ENCODE measurements around the gene MED15. TPM values are rescaled to one million over a fixed set of nuclear protein-coding genes. Genes with fewer than 3 reads are reported as not detected.

The MED15 gene
- total RNA-seq, 1 experiment from 2014 or later, result 59.3 TPM

DNA sequence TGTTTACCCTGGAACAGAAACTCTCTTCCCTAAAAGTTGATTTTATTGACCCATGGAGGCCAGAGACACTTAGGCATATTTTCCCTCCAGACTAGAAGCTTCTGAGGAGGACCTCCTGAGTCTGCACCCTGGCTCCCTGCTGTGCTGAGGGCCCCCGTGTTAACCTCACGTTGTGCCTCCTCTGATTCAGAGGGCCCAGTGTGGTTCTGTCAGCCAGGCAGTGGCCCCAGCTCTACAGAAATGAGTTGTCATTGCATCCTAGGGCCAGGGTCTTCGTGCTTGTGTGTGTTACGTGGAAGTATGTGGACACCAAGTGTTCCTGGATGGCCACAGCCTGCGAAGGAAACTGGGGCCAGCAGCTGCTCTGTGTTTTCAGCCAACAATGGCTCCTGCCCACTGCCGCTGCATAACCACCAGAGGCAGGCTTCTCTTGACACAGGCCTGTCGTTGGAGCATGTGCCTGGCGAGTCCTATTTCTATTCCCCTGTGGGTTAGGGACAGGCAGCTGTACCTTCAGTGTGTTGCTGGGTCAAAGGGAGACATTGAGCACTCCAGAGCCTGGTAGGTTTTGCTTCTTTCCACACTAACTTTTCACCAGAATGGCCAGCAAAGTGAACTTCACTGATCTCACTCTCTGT lies 44.5 kb downstream of the MED15 start:
- H3K4me1 ChIP-seq (ENCODE audit: control insufficient read depth, insufficient read depth, low read length), result peaks cover 8% of the 10 kb centered on the region
- CTCF ChIA-PET, result interaction anchor here (0.6 to 0.9 kb wide), 2 partner anchors 12 to 207 kb away, joined by 3 to 8 read pairs; no protein-coding TSS in a partner anchor

DNA sequence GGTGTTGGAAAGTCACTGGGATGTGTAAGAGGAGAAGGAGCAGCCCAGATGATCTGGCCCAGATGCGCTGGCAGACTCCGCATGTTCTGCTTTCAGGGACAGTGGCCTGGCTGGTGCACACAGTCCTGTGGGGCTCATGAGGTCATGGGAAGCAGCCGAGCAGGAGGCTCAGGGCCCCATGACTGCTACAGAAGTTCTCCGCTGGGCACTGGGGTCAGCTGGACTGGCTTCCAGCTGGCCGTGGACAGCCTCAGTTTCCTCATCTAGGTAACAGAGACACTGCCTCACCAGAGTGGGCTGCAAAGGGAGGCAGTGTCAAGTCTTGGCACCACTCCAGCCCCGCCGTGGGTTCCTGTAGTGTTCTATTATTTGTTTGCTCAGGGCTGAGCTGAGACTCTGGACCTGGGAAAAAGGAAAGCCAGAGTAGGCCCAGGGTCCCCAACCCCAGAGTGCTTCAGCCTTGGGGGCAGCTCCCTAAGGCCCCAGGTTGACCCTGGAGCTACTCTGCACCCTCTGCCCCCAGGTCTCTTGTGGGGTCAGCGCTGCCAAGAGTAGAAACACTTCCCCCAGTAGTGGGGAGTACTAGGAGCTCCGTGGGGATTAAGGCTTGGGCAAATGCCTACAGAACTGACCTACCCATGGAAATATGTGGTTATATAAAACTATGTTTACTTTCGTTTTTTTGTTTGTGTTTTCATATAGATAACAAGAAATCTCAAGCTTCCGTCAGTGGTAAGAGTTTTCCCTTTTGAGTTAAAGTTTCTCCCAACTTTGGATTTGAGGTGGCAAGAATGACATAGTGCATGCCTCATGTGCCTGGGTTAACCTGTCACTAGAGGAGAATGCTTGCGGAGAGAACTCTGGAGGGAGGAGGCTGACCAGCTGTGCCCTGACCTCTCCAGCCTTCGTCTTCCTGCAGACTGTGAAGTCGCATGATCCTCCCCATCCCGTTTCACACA lies 45.3 kb downstream of the MED15 start:
- intact Hi-C loops (cut with micrococcal nuclease; ENCODE audit: unreplicated experiment) (no loop called here), in situ Hi-C loops (cut with HindIII; ENCODE audit: low pct_unique_long_range_greater_than_20kb, low sequenced_read_pairs) (no loop called here)
- Histone ChIP-seq H3K27ac (ENCODE audit: low read length) (no peak overlapping the region), H3K36me3 (ENCODE audit: control insufficient read depth, insufficient read depth, low read length) (no peaks in the 10 kb centered on the region; the same call in 1 of the 2 replicates), H3K4me1 (ENCODE audit: control insufficient read depth, insufficient read depth, low read length) (peaks cover 8% of the 10 kb centered on the region), H3K27me3 (ENCODE audit: control insufficient read depth, insufficient read depth, low read length) (no peaks in the 10 kb centered on the region), H3K9me3 (ENCODE audit: control insufficient read depth, insufficient read depth, low read depth, low read length) (no peaks in the 10 kb centered on the region), H3K4me3 (ENCODE audit: low read depth in 2 of 2, low read length in 2 of 2) (no peak overlapping the region)
- ATAC-seq (no peak), DNase-seq (ENCODE audit: low read depth, low spot score) (no peak)
- no TSS peak for BruUV-seq (replicated peaks)
- CTCF ChIA-PET, result interaction anchor here (0.6 kb wide), 1 partner anchor 91 kb away, joined by 7 read pairs; no protein-coding TSS in a partner anchor
- POLR2A ChIA-PET, result no interaction called here
- TF ChIP-seq, protein P1, sequence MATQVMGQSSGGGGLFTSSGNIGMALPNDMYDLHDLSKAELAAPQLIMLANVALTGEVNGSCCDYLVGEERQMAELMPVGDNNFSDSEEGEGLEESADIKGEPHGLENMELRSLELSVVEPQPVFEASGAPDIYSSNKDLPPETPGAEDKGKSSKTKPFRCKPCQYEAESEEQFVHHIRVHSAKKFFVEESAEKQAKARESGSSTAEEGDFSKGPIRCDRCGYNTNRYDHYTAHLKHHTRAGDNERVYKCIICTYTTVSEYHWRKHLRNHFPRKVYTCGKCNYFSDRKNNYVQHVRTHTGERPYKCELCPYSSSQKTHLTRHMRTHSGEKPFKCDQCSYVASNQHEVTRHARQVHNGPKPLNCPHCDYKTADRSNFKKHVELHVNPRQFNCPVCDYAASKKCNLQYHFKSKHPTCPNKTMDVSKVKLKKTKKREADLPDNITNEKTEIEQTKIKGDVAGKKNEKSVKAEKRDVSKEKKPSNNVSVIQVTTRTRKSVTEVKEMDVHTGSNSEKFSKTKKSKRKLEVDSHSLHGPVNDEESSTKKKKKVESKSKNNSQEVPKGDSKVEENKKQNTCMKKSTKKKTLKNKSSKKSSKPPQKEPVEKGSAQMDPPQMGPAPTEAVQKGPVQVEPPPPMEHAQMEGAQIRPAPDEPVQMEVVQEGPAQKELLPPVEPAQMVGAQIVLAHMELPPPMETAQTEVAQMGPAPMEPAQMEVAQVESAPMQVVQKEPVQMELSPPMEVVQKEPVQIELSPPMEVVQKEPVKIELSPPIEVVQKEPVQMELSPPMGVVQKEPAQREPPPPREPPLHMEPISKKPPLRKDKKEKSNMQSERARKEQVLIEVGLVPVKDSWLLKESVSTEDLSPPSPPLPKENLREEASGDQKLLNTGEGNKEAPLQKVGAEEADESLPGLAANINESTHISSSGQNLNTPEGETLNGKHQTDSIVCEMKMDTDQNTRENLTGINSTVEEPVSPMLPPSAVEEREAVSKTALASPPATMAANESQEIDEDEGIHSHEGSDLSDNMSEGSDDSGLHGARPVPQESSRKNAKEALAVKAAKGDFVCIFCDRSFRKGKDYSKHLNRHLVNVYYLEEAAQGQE (IDR thresholded peaks at IDR 0.05; ENCODE audit: insufficient read depth in 1 of 2, low read depth in 2 of 2, low read length in 1 of 2), result no peak

More for the DNA sequence above, 44.5 kb downstream of the MED15 start:
- H3K4me3 ChIP-seq (ENCODE audit: low read depth in 2 of 2, low read length in 2 of 2), result no peak overlapping the region
- TF ChIP-seq TCF7L2 (IDR thresholded peaks at IDR 0.05; ENCODE audit: low read depth, low read length), result no peak
- TF ChIP-seq, protein P2, sequence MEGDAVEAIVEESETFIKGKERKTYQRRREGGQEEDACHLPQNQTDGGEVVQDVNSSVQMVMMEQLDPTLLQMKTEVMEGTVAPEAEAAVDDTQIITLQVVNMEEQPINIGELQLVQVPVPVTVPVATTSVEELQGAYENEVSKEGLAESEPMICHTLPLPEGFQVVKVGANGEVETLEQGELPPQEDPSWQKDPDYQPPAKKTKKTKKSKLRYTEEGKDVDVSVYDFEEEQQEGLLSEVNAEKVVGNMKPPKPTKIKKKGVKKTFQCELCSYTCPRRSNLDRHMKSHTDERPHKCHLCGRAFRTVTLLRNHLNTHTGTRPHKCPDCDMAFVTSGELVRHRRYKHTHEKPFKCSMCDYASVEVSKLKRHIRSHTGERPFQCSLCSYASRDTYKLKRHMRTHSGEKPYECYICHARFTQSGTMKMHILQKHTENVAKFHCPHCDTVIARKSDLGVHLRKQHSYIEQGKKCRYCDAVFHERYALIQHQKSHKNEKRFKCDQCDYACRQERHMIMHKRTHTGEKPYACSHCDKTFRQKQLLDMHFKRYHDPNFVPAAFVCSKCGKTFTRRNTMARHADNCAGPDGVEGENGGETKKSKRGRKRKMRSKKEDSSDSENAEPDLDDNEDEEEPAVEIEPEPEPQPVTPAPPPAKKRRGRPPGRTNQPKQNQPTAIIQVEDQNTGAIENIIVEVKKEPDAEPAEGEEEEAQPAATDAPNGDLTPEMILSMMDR (IDR thresholded peaks at IDR 0.05), result no peak
- no peak for TF ChIP-seq POLR2AphosphoS5 (IDR thresholded peaks at IDR 0.05; ENCODE audit: low read depth, low read length)
- TF ChIP-seq SIN3A (IDR thresholded peaks at IDR 0.05; ENCODE audit: borderline replicate concordance, insufficient read depth, low read depth, low read length), result no peak
- TF ChIP-seq, protein P1 (IDR thresholded peaks at IDR 0.05; ENCODE audit: insufficient read depth in 1 of 2, low read depth in 2 of 2, low read length in 1 of 2), result no peak
- DNase-seq (ENCODE audit: low read depth, low spot score), result no peak
- POLR2A ChIA-PET, result no interaction called here
- ATAC-seq, result no peak
- H3K27ac ChIP-seq (ENCODE audit: low read length), result no peak overlapping the region
- BruUV-seq (replicated peaks), result no TSS peak
- H3K9me3 ChIP-seq (ENCODE audit: control insufficient read depth, insufficient read depth, low read depth, low read length), result no peaks in the 10 kb centered on the region
- in situ Hi-C loops (cut with HindIII; ENCODE audit: low pct_unique_long_range_greater_than_20kb, low sequenced_read_pairs), result no loop called here
- no peaks in the 10 kb centered on the region; the same call in 1 of the 2 replicates for H3K36me3 ChIP-seq (ENCODE audit: control insufficient read depth, insufficient read depth, low read length)
- H3K27me3 ChIP-seq (ENCODE audit: control insufficient read depth, insufficient read depth, low read length), result no peaks in the 10 kb centered on the region
- intact Hi-C loops (cut with micrococcal nuclease; ENCODE audit: unreplicated experiment), result no loop called here
